DOHH2 (cell line): ENCODE data around the gene LHX5.

Experiments
- CTCF ChIP-seq: fragments of 200-600 bp; sonication (generic); IDR thresholded peaks from one replicate; pipeline ENCODE4 v1.5.1; 2014; ENCODE audit warnings: antibody characterized with exemption, mild to moderate bottlenecking, low read depth, low read length; ENCODE audit not compliant: poor library complexity, severe bottlenecking
- EZH2phosphoT487 ChIP-seq: fragments of 200-600 bp; sonication (generic); IDR thresholded peaks from 2 replicates; pipeline ENCODE4 v1.6.1; 2017; ENCODE audit warnings: borderline replicate concordance, mild to moderate bottlenecking, antibody characterized with exemption, low read length, moderate library complexity, mixed read lengths

DNA sequence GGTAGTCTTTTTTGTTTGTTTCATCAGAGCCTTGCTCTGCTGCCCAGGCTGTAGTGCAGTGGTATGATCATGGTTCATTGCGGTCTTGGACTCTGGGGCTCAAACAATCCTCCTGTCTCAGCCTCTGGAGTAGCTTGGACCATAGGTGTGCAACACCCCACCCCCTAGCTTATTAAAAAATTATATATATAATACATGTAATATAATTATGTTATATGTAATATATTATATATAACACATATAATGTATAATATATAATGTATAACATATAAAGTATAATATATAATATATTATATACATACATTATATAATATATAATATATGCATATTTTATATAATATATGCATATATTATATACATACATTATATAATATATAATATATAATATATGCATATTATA, 21.8 kb downstream of the LHX5 start:
- TF ChIP-seq CTCF (no peak), EZH2phosphoT487 (no peak)
